Stimulated activated CD4-positive, alpha-beta T cell treated with anti-CD3 and anti-CD28 coated beads, Interleukin-2, amount 100 ng/mL, for 48 hours (primary cell): ENCODE results near the gene DMAC2L.
A peak's percentile ranks its signal among the peaks of the same experiment; 100 is the strongest.
"Not testable (repeated sequence)": the region's sequence is repeated elsewhere in the genome, so short reads cannot be mapped to it uniquely, and the experiment has no call there.

Experiments
- DNase-seq, 2 donors: peaks; one replicate each; pipeline ENCODE4 v3.0.0-alpha.2; 2020

DMAC2L gene

DNA sequence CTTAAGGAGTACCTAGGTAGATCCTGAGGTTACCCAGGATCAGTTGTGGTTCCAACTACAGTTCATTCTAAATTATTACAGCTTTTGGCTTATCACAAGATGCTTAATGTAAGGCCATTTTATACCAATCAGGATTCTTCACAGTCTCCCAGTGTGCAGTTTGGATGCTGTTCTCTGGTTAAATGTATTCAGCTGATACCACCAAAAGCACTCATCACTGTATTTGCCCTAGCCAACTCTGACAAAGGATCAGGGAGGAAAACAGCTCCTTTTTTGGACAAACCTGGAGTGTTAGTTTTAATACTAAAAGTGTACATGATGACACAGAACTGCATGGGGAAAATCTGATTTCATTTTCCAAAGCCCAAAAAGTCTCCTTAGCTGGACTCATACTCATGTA, 19.5 kb downstream of the DMAC2L start:
- DNase-seq: no peak

DNA sequence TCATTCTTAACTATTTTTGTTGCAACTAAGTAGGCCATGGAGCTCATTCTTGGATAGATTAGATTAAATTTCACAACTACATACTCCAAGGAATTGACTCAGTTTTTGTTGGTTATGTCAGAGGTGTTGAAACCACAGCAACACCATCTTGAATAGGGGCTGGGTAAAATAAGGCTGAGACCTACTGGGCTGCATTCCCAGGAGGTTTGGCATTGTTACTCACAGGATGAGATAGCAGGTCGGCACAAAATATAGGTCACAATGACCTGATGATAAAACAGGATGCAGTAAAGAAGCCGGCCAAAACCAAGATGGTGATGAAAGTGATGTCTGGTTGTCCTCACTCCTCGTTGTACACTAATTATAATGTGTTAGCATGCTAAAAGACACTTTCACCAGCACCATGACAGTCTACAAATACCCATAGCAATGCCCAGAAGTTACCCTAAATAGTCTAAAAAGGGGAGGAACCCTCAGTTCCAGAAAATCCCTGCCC, 20.9 kb downstream of the DMAC2L start:
- DNase-seq: no peak

DNA sequence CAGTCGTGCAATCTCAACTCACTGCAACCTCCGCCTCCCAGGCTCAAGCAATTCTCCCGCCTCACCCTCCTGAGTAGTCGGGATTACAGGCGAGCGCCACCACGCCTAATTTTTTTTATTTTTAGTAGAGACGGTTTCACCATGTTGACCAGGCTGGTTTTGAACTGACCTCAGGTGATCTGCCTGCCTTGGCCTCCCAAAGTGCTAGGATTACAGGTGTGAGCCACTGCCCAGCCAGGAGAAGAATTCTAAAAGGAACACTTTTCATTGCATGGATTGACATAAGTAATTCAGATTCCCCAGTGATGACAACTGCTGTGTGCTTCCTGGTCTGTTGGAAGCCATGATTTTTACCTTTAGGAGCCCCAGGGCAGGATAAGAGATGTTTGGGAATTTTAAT, 22.1 kb downstream of the DMAC2L start:
- DNase-seq: no peak

DNA sequence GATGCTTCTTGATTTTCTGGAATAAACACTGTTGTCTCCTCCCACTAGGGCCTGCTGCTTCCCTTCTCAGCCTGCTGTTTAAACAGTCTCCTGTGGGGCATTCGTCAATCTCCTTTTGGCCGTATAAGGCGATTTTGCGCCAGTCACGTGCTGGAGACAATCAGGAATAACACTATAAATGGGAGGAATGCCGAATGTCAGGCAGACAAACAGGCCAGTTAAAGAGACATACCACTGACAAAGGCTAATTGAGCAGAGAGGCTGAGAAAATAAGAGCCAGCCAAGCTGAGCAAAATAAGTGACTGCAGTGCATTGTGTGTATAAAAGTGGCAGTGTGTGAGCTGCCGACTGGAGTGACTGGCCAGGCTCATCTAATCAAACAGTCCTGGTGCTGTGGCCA, 23.3 kb downstream of the DMAC2L start:
- no peak for DNase-seq

DNA sequence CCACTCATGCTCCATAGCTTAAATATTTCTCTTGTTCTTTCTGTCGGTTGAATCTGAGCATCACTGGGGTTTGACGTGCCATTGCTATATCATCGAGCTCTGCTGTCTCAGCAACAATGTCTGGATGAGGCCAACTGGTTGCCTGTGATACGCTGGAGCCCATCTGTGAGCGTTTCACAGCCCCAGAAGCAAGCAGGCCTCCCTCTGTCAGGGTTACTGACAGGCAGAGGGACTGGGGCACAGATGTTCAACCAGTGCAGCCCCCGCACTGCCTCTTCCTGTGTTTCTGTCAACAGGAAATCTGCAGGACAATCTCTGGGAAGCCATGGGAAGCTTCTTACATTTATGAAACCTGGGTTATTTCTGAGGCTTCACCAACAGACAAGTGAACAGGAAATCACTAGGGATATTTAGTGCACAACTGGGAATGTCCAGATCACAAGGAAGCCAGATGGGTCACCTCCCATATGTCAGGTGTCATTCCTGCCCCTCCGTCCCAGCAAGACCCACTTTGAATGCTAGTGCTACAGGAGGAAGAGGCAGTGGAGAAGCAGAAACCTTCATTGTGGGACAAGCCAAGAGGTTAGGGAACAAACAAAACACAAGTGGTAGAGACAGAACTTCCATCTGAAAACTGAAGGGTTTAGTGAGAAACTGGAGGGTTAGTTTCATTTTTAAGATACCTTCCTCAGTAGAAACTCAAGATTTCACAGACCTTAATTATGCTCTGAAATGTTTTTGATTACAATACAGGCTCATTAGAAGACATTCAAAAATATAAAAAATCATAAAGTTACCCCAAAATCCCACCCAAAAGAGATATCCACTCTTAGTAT, 24.1 kb downstream of the DMAC2L start:
- DNase-seq: no peak

DNA sequence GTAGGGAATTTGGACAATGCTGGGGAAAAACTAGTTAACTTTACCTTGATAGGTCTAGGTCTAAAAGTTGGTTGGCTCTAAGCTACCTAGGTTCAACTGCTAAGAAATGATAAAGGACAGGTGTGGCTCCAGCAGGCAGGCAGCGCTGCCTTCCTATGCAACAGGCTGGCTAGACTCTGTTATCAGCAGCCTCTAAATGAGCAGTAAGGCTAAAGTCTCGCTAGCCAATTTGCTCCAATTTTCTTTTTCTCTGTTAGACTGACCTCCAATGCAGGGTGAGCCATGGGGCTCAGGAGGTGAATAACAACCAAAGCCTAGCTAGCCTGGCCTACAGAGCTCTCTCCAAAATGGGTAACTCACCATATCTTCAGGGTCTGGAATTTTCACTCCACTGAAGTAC, 26.5 kb downstream of the DMAC2L start:
- no peak for DNase-seq

DNA sequence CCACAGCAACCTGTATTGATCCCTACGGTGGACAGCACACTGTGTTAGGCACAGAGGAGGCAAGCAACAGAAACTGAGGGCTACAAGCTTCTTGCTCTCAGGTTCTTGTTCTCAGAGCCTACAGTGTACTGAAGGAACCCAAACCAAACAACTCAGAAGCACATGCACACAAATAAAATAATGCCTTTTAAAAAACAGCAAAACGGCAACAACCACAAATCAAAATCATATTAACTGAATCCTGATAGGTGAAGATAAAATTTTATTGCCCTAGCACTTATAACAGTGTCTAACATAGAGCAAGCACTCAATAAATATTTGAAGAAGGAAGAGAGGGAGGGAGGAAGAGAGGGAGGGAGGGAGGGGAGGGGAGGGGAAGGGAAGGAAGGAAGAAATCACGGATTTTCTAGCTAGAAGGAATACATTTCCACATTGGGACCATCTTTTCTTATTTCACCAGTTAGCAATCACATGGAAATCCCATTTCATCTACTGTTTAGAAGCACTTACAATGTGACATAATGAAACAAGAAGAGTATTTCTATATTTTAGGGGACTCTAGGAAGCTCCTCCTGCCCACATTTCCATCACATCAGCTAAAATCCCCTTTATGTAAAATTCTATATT, 27.2 kb downstream of the DMAC2L start:
- no peak for DNase-seq

DNA sequence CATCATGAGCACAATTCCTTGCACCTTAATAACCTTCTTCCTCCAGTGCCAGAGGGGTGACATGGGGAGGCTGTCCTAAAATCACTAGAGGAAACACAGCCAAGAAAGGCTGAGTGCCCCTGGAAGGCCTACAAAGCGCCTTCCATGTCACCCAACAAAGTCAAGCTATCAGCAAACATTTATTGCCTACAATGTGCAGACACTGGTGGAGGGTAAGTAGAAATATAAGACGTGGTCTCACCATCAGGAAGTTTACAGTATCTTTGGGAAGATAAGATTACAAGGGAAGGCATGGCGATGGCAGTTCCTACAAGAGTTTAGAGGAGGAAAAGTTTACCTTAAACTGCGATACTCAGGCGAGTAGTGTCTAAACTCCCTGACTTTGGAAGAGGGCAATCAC, 27.9 kb downstream of the DMAC2L start:
- DNase-seq: no peak

DNA sequence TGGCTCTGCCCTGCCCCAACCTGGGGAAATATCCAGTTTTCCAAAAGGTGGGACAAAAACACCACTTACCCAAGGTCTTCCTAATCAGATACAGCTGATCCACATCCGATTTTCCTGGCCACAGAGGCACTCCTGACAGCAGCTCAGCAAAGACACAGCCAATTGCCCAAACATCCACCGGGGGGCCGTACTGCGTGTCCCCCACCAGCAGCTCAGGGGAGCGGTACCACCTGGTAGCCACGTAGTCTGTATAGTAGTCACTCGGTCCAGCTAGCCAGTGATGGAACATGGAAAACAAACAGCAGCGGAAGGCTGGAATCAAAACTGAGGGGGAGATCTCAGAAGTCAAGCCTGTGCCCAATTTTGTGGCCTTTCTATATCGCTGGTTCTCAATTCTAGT, 28.8 kb downstream of the DMAC2L start:
- DNase-seq: no peak

DNA sequence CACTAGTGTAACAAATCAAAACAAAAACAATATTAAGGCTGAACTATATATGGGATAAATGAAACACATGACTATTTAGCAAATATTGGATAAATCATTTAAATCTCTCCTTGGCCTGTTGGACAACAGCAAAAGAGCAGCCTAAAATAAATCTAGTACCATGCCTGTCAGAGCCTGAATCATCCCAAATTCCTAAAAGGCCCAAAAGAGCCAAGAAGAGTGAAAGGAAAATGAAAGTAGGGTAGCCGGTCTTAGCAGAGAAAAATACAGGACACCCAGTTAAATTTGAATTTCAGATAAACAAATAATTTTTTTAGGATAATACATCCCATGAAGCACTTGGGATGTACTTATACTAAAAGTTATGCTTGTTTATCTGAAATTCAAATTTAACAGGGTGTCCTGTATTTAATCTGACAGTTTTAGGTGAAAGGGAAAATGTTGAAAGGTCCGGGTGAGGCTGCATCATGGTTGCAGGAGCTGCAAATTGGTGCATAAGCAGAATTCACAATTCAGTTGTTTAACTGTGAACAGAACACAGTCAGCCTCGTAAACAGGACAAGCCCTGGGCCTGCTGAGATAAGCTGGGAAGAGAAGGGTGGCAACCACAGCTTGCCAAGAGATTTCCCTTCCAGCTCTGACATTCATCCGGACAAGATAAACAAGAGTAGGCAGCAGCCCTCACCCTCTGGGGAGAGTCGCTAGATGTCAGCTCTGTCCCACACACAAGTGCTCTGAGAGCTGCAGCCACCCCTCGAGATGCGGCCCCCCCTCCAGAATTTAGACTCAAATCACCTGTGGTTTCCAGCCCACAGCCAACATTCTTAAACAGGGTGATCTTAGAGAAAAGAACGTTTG, 30.3 kb downstream of the DMAC2L start:
- peak; percentile 21 to 32 for DNase-seq

DNA sequence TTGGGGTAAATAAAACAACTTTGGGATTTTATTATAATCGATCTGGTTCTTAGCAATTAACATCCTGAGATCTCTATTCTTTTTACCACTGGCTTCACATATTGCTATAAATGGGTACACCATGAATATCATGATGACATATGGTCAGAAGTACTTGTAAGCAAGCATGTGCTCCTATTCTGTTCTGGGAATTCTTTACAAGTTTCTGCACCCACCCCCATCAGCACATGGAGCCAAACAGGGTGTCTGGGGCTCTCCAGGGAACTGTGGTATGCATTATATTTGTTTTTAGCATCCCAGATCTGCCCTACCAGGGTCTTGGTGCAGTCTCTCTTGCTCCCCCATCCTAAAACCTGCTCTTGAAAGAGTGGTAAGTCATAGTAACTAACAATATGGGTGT, 31.3 kb downstream of the DMAC2L start:
- no peak for DNase-seq

DNA sequence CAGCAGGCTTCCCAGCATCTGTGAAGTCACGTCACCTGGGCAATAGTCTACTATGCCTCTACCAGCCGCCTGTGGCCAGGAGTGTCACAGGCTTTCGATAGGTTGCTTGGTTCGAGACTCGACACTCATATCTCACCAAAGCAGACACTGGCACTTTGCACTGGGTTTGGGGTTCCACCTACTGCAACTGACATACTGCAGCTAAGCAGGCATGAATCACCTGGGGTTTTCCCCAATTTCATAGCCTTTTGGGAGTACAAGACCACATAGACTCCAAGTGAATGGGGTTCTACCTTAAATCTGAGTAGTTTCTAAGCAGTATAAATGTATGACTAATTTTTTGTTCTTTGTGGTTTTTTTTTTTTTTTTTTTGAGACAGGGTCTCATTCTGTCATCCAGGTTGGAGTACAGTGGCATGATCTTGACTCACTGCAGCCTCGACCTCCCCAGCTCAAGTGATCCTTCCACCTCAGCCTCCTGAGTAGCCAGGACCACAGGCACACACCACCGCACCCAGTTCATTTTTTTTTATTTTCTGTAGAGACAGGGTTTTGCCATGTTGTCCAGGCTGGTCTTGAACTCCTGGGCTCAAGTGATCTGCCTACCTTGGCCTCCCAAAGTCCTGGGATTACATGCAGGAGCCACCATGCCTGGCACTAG, 32.1 kb downstream of the DMAC2L start:
- DNase-seq: peak; percentile 63 to 67

DNA sequence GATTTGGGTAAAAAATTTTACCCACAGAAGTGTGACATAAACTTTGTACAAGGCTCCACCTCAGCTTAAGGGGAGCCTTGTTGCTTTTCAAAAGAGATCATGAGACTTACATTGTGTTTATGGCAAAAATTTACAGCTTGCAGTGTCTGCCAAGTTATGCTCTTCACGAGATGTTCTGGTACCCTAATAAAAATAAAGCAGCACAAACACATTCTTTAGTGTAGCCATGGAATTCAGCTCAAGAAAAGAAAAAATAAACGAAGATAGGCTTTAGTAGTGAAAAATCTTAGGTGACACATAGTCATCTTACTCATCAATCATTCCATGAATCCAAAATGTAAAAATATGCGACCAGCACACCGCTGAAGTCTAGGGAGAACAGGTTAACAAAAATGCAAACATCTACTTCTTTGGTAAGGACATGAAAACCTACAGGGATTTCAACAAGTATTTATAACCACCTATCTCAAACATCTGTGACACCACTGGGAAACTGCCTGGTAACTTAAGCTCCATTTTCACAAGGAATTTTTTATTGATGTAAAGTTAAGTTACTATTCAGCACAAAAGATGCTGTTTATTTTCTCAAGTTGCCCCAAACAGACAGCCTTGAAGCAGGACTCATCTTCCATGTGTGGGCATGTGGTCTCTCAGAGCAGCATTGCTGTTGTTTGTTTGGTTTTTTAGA, 32.9 kb downstream of the DMAC2L start:
- DNase-seq: no peak

DNA sequence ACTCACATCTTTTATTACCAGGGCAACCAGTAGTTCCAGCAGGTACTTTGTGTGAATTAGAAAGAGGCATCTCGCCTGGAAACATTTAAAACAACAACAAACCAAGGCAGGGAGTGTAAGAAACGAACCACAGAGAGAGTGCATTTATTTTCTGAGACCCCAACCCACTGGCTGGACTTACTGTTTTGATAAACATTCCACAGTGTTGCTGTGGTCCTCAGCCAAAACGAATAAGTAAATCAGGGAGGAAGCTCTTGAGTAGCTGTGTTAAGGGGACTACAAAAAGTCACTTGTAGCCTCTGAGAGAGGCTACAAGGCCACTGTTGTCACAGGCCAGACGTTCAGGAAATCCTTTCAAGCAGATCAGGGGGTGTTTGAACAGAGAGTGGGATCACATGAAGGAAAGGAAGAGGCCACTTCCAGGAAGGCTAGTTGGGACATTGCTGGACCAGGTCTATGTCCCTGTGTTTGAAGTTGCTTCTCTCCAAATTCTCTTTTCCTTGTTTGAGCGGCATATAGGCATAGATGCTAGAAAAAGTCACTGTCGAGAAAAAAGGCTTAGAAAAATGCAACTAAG, 33.8 kb downstream of the DMAC2L start:
- no peak for DNase-seq

DNA sequence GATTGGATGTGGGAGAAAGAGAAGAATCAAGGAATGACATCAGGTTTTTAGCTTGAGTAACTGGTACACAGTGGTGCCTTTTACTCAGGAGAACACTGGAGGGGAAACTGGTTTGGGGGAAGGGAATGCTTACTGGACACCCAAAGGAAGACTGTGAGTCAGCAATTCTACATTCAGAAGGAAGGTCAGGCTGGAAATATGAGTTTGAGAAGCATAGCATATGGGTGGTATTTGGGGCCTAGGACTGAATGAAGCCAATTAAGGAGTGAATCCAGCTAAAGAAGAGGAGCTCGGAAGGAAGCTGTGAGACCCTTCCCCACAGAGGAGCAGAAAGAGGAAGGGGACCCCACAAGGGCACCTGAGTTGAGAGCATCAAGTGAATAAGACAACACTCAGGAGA, 35.4 kb downstream of the DMAC2L start:
- DNase-seq: no peak

DNA sequence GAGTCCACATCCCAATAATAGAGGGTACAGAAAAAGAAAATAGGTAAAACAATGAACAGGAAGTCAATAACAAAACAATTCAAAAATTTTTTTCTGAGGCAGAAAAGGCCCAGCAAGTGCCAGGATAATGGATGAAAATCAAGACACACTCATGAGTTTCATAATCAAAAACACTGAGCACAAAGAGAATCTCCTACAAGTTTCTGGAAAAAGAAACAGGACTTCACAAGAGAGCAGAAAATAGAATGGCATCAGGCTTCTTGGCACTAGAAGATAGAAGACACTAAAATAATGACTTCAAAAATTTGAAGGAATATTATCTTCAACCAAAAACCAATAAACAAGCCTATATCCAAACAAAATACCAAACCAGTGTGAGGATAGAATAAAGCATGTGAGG, 36.8 kb downstream of the DMAC2L start:
- DNase-seq: no peak

DNA sequence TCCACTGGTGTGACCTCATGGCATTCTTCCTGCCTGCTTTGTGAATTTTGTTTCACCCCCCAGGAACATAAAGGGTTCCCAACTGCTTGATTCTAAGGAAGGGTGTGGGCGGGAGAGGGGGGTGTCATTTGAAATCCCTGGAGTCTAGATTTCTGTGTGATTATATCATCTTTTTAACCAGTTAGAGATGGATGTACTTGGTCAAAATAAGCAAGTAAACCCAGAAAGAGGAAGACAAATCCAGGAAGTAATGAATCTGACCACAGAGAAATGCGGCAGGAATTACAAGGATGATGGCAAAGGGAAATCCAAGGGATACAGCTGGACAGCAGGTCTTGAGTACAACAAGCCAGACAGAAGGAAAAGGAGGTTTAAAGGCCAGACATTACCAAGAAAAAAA, 38.9 kb downstream of the DMAC2L start:
- no peak for DNase-seq

DNA sequence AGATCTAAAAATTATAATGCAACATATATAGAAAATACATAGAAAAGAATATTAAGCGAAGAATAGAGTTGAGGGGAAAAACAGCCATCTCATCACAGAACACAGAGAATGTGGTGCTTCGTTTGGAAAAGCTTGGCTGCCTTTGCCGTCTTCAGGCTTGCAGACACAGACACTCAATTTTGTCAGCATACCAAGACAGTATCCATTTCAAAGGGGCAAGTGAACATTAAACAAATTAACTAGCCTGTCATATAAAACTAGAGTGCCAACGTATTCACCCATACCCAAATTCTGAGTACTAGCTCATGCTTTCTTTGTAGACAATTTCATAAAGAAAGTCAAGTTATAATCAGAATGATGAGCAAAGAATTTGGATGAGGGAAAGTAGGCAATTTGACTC, 40.5 kb downstream of the DMAC2L start:
- DNase-seq: no peak

DNA sequence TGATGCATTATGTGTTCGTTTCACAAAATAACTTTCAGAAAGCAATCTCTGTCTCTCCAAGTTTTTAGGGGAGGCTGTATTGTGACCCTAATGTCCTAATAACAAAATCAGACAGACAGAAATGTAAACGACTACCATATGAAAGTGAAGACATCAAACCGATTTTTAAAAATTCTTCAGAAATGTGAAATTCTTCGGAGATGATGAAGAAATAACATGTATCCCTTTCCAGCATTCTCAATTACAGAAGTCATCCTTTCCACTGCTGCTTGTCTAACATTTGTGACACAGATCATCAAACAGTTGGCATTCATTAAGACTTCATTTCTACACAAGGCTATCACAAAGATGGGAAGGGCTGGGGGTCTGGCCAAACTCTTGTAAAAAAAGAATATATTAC, 41.0 kb downstream of the DMAC2L start:
- no peak for DNase-seq

DNA sequence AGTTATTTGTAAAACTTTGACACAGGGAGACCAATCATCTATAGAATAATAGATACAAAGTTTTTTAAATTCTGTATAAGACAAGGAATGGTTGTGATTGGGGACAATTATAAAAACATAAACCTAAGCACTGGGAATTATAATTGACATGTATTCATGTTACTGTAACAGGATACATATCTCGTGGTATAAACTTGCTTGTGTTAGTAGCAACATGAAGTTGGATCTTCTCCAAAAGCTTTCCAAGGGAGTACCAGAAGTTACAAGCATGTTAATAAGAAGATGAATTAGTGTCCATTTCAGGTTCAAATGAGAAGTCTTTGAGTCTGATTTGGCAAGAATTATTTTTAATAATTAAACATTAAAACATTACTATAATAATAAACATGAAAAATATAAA, 42.4 kb downstream of the DMAC2L start:
- DNase-seq: no peak

DNA sequence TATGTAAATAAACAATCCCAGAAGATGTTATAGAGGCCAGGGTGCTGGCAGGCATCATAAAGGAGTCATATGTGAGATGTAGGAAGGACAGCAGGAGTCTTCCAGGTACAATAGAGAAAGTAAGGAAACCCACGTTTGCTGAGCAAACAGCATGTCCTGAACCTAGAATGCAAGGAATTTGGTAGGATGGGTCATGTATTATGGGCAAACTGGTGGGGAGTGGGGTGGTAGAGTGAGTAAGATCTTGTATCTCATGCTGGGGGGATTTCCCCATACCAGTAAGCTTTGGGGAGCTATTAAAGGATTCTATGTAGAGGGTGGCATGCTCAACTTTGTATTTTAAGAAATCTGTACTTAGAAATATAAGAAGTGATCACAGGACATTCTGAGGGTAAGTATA, 43.6 kb downstream of the DMAC2L start:
- DNase-seq: no peak

DNA sequence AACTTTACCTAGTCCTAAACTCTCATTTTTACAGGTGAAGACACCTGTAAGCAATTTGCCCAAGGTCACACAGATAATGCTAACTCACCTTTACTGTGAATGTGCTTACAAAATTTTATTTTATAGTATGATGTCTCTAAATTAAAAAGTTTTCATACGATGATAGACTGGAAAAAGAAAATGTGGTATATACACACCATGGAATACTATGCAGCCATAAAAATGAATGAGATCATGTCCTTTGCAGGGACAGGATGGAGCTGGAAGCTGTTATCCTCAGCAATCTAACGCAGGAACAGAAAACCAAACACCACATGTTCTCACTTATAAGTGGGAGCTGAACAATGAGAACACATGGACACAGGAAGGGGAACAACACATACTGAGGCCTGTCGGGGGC, 44.2 kb downstream of the DMAC2L start:
- not testable (repeated sequence) for DNase-seq
